Measurements from ENCODE around the gene CGAS.

The CGAS gene

GRCh38 chr6:73375216-73375615, 76.9 kb downstream of the CGAS start:
- Histone ChIP-seq H3K4me1 (ENCODE audit: control insufficient read depth, insufficient read depth, low read length) (no peaks in the 10 kb centered on the region), H3K27ac (ENCODE audit: low read depth, low read length) (no peak overlapping the region), H3K27me3 (ENCODE audit: control insufficient read depth, insufficient read depth, low read length) (no peaks in the 10 kb centered on the region), H3K4me3 (ENCODE audit: low read depth, low read length) (no peak overlapping the region), H3K9ac (ENCODE audit: low read depth, low read length) (no peak overlapping the region), H3K9me3 (ENCODE audit: control insufficient read depth, insufficient read depth, low read length) (peaks cover 3% of the 10 kb centered on the region; the same call in 1 of the 2 replicates), H3K36me3 (ENCODE audit: control insufficient read depth, insufficient read depth, low read length) (no peaks in the 10 kb centered on the region)

All from HUES48 (cell line).